K562 (cell line): ENCODE results near the gene IMPG2. TPM values are rescaled to one million over a fixed set of nuclear protein-coding genes. Genes with fewer than 3 reads are reported as not detected.

Experiments
- ATAC-seq: fragments of 200-7000 bp; cut with Tn5 transposase; 3 replicates; pipeline ENCODE4 v1.9.1; 2020; ENCODE audit warnings: moderate library complexity
- BruUV-seq: library from RNA; stranded (reverse); fragments of 400-500 nt; replicated peaks from 2 replicates; lab custom pipeline; 2021; lab: Mats Ljungman, UMichigan
- CTCF ChIA-PET: fragments of 300-600 bp; formaldehyde crosslinking; extraction: SDS; loops from one replicate; lab custom pipeline; 2021; ENCODE audit warnings: low intra/inter-chr PET ratio; lab: Yijun Ruan, JAX
- POLR2A ChIA-PET: fragments of 300-600, 350-650 bp; sonication (Branson Sonifier 250); formaldehyde crosslinking; extraction: SDS; loops from one replicate; lab custom pipeline; 2021; ENCODE audit warnings: antibody characterized with exemption, inconsistent platforms; lab: Yijun Ruan, JAX
- DNase-seq, 4 experiments: peaks; one replicate each; pipeline versions ENCODE4 v3.0.0 to v3.0.0-alpha.2; 2011 to 2018; ENCODE audit warnings: low spot score in 3 of 4, mixed read lengths in 3 of 4; ENCODE audit errors: extremely low read depth in 1 of 4
- FAIRE-seq: peaks from 2 replicates; lab custom pipeline; 2011; peaks lifted over from hg19 to GRCh38; lab: Jason Lieb, UNC
- H2AFZ ChIP-seq: 2 replicates; pipeline ENCODE4 v1.6.0; 2011; ENCODE audit warnings: low read depth, low read length, control low read depth, inconsistent platforms
- H3K27ac ChIP-seq: fragments of 200-600 bp; 3 replicates; pipeline ENCODE4 v1.8.0; 2011; ENCODE audit warnings: low read depth, mild to moderate bottlenecking, control low read depth, inconsistent platforms, low read length, moderate library complexity, mixed read lengths; ENCODE audit errors: extremely low read depth
- H3K27me3 ChIP-seq, 2 experiments: fragments of 300-600 bp in 1 of 2; 2 replicates in 1 of 2; 3 replicates in 1 of 2; pipeline versions ENCODE4 v1.6.0 to v1.8.0; 2011; ENCODE audit warnings: inconsistent platforms in 2 of 2, low read length in 2 of 2, mild to moderate bottlenecking in 1 of 2, mixed read lengths in 1 of 2, moderate library complexity in 1 of 2; ENCODE audit not compliant: control insufficient read depth in 2 of 2, insufficient read depth in 2 of 2
- H3K36me3 ChIP-seq: fragments of 300-600 bp; 3 replicates; pipeline ENCODE4 v1.8.0; 2011; ENCODE audit warnings: mild to moderate bottlenecking, low read length, inconsistent platforms; ENCODE audit not compliant: control insufficient read depth, insufficient read depth
- H3K4me1 ChIP-seq, 2 experiments: fragments of 200-600 bp in 1 of 2; replicated peaks in 1 of 2; 2 replicates in 1 of 2; 3 replicates in 1 of 2; pipeline versions ENCODE4 v1.5.1 to v1.8.0; 2011; ENCODE audit warnings: inconsistent platforms in 2 of 2, low read length in 2 of 2, mild to moderate bottlenecking in 1 of 2, mixed read lengths in 1 of 2, moderate library complexity in 1 of 2; ENCODE audit not compliant: control insufficient read depth in 2 of 2, insufficient read depth in 2 of 2
- H3K4me2 ChIP-seq: 2 replicates; pipeline ENCODE4 v1.6.1; 2011; ENCODE audit warnings: low read length, control low read depth, inconsistent platforms, mixed read lengths; ENCODE audit not compliant: insufficient read depth
- H3K4me3 ChIP-seq: fragments of 200-600 bp; sonication (generic), shearing (Covaris generic); 2 replicates; pipeline ENCODE4 v1.5.1; 2016; ENCODE audit warnings: control low read depth, inconsistent platforms
- H3K79me2 ChIP-seq: fragments of 200-600 bp; 3 replicates; pipeline ENCODE4 v1.8.0; 2011; ENCODE audit warnings: low read length, inconsistent platforms; ENCODE audit not compliant: control insufficient read depth, insufficient read depth
- H3K9ac ChIP-seq, 2 experiments: 2 replicates each; pipeline versions ENCODE4 v1.6.0 to v1.6.1; 2011; ENCODE audit warnings: low read depth in 2 of 2, low read length in 2 of 2, control low read depth in 1 of 2, inconsistent platforms in 1 of 2, mild to moderate bottlenecking in 1 of 2, mixed read lengths in 1 of 2; ENCODE audit not compliant: insufficient read depth in 1 of 2
- H3K9me1 ChIP-seq: one replicate; pipeline ENCODE4 v1.6.0; 2011; ENCODE audit warnings: inconsistent platforms, mild to moderate bottlenecking, low read length, moderate library complexity; ENCODE audit not compliant: control insufficient read depth, insufficient read depth
- H3K9me3 ChIP-seq: replicated peaks from 2 replicates; pipeline ENCODE4 v1.5.1; 2011; ENCODE audit warnings: low read depth, low read length, inconsistent platforms; ENCODE audit not compliant: control insufficient read depth, insufficient read depth
- H4K20me1 ChIP-seq: replicated peaks from 2 replicates; pipeline ENCODE4 v1.6.1; 2011; ENCODE audit warnings: low read length, inconsistent platforms, mixed read lengths; ENCODE audit not compliant: control insufficient read depth, insufficient read depth
- CEBPZ ChIP-seq: fragments of 150-350 bp; IDR thresholded peaks from 2 replicates; pipeline ENCODE4 v1.6.1; 2014; ENCODE audit warnings: low read depth, mild to moderate bottlenecking, low read length, borderline replicate concordance
- CREB1 ChIP-seq, 2 experiments: sonication (generic) in 1 of 2; formaldehyde crosslinking in 1 of 2; IDR thresholded peaks; 2 replicates each; pipeline versions ENCODE4 v1.6.1 to v1.8.0; 2012 to 2022; ENCODE audit warnings: inconsistent platforms in 1 of 2, mild to moderate bottlenecking in 1 of 2, missing genetic modification reagents in 1 of 2, moderate library complexity in 1 of 2
- GABPB1 ChIP-seq: sonication (generic); formaldehyde crosslinking; IDR thresholded peaks from 2 replicates; pipeline ENCODE4 v1.8.0; 2022; ENCODE audit warnings: mild to moderate bottlenecking, missing genetic modification reagents
- LEF1 ChIP-seq: fragments of 450-650 bp; IDR thresholded peaks from 2 replicates; pipeline ENCODE4 v1.6.1; 2016; ENCODE audit warnings: mild to moderate bottlenecking
- MCM5 ChIP-seq: fragments of 450-650 bp; IDR thresholded peaks from 2 replicates; pipeline ENCODE4 v1.6.1; 2016; ENCODE audit warnings: low read depth
- NELFE ChIP-seq: IDR thresholded peaks from 2 replicates; pipeline ENCODE4 v1.6.1; 2011; ENCODE audit warnings: mild to moderate bottlenecking; ENCODE audit not compliant: insufficient read depth, insufficient read length
- POLR2AphosphoS5 ChIP-seq: IDR thresholded peaks from 2 replicates; pipeline ENCODE4 v1.6.1; 2011; ENCODE audit warnings: mild to moderate bottlenecking, low read depth, low read length, moderate library complexity; ENCODE audit not compliant: control insufficient read depth, insufficient read depth
- RBFOX2 ChIP-seq: fragments of 200-400 bp; formaldehyde crosslinking; IDR thresholded peaks from 2 replicates; pipeline ENCODE4 v1.6.1; 2017; ENCODE audit warnings: low read depth, mild to moderate bottlenecking, low read length, moderate library complexity
- RFX7 ChIP-seq: fragments of 250-450 bp; sonication (Bioruptor Pico); IDR thresholded peaks from 2 replicates; pipeline ENCODE4 v1.5.1; 2021; ENCODE audit warnings: mild to moderate bottlenecking
- SAP30 ChIP-seq: fragments of 200-600 bp; sonication (generic); IDR thresholded peaks from 2 replicates; pipeline ENCODE4 v1.6.1; 2012; ENCODE audit warnings: borderline replicate concordance, low read depth, mild to moderate bottlenecking, moderate library complexity, low read length, control low read depth, inconsistent platforms; ENCODE audit not compliant: insufficient read depth, poor library complexity, severe bottlenecking
- SIRT6 ChIP-seq: IDR thresholded peaks from one replicate; pipeline ENCODE4 v1.6.1; 2012; ENCODE audit warnings: low read depth, mild to moderate bottlenecking, control low read depth, inconsistent platforms, low read length, moderate library complexity
- ZNF3 ChIP-seq: fragments of 250-450 bp; sonication (Bioruptor Pico); IDR thresholded peaks from 2 replicates; pipeline ENCODE4 v1.5.0; 2021; ENCODE audit warnings: mild to moderate bottlenecking, moderate library complexity
- ZNF583 ChIP-seq: fragments of 250-450 bp; sonication (Bioruptor Pico); IDR thresholded peaks from 2 replicates; pipeline ENCODE4 v1.4.0; 2020
- ZZZ3 ChIP-seq: fragments of 450-650 bp; IDR thresholded peaks from 2 replicates; pipeline ENCODE4 v1.6.1; 2016; ENCODE audit warnings: antibody characterized with exemption, mild to moderate bottlenecking, moderate library complexity
- WGBS: fragments of 100-300 bp; shearing (Covaris generic); methylation state at CpG from one replicate; pipeline ENCODE4 v1.1.6; 2016; ENCODE audit warnings: low coverage, mixed read lengths; ENCODE audit not compliant: insufficient coverage; ENCODE audit errors: missing lambda C conversion rate; 5-methylcytosine and 5-hydroxymethylcytosine counted together
- in situ Hi-C: fragments of 300-500 bp; cut with MboI; formaldehyde crosslinking; loops from 4 replicates; pipeline ENCODE4 v1.15.0; 2018; ENCODE audit warnings: inconsistent platforms, mixed read lengths
- intact Hi-C: fragments of 100-400 bp; cut with micrococcal nuclease; formaldehyde crosslinking; loops from 2 replicates; pipeline ENCODE4 v1.14.2; 2022
- polyA plus RNA-seq, 8 experiments: library from polyadenylated mRNA; depleted of rRNA in 4 of 8; stranded (reverse) in 5 of 8; unstranded in 3 of 8; fragments of >200 nt; fragmentation: Nextera tagmentation in 2 of 8; fragmentation: Illumina TruSeq in 1 of 8; extraction: Ambion mirVana in 2 of 8; extraction: Trizol in 1 of 8; gene quantifications; 2 replicates each; pipeline versions ENCODE4 v1.2.1 to v1.2.3, GENCODE V29; 2011 to 2014; ENCODE audit warnings: inconsistent platforms in 1 of 8, missing spikeins in 1 of 8
- total RNA-seq, 7 experiments: library from RNA; depleted of rRNA in 6 of 7; stranded (reverse); fragments of >200 nt in 6 of 7; fragmentation: Illumina TruSeq in 2 of 7; extraction: Trizol in 2 of 7; gene quantifications; 2 replicates each; pipeline versions ENCODE4 v1.2.1 to v1.2.3, GENCODE V29; 2011 to 2021; ENCODE audit warnings: low replicate concordance in 1 of 7
- TF ChIP-seq, protein P1 (sequence below): fragments of 450-650 bp; conservative IDR thresholded peaks from 2 replicates; pipeline ENCODE4 v1.6.1; 2016; ENCODE audit warnings: missing genetic modification characterization, low read depth, mild to moderate bottlenecking, control low read depth, missing compliant biosample characterization
- TF ChIP-seq, protein P2 (sequence below): fragments of 250-450 bp; sonication (Bioruptor Pico); IDR thresholded peaks from 2 replicates; pipeline ENCODE4 v1.5.0; 2020; ENCODE audit warnings: mild to moderate bottlenecking

IMPG2 gene
- total and polyA plus RNA-seq, 9 of the 15 experiments (the other 6 are each of a cell fraction or from before 2014, with no cell fraction given), result 0.04 to 0.36 (median 0.09) TPM

DNA sequence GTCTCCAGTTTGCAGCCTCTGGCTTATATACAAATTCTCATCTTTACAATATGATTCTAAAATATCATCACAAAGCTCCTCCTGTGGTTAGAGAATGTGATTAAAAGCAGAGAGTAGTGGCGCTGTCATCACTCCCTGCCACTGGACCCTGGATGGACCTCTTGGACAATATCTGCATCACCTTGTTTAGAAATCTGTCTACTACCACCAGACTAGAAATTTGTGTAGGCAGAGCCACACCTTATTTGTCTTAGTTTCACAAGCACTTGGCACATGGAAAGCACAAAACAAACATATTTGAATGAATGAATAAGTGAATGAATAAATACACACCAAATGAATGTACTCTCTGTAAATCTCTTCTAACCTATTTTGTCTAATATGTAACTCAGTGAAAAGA is 68.1 kb downstream of the IMPG2 start:
- in situ Hi-C loops, result no loop called here
- Histone ChIP-seq H3K4me2 (no peak overlapping the region), H3K27me3 (no peaks in the 10 kb centered on the region), H4K20me1 (no peaks in the 10 kb centered on the region), H3K4me3 (no peak overlapping the region), H3K9me1 (no peaks in the 10 kb centered on the region), H2AFZ (no peak overlapping the region), H3K27ac (no peak overlapping the region), H3K79me2 (no peaks in the 10 kb centered on the region), H3K4me1 (no peaks in the 10 kb centered on the region), H3K9ac (no peak overlapping the region), H3K36me3 (no peaks in the 10 kb centered on the region), H3K9me3 (no peaks in the 10 kb centered on the region)
- FAIRE-seq (no peak), ATAC-seq (no peak), DNase-seq (no peak)
- no CpG with 5 or more reads among the region's 1 CpG for WGBS
- intact Hi-C loops, result no loop called here
- POLR2A ChIA-PET, result interaction anchor here (0.6 kb wide), 1 partner anchor 35 kb away, joined by 3 read pairs; no protein-coding TSS in a partner anchor
- no TSS peak for BruUV-seq
- CTCF ChIA-PET, result no interaction called here
- TF ChIP-seq POLR2AphosphoS5 (no peak), SAP30 (no peak), CEBPZ (no peak), ZZZ3 (no peak), MCM5 (no peak), ZNF583 (CRISPR knock-in tag) (no peak), SIRT6 (no peak), GABPB1 (CRISPR knock-in tag) (no peak), RFX7 (CRISPR knock-in tag) (no peak), CREB1 (IDR thresholded peaks at IDR 0.05) (no peak), CREB1 (CRISPR knock-in tag; IDR thresholded peaks at IDR 0.05) (no peak), RBFOX2 (no peak), ZNF3 (CRISPR knock-in tag) (no peak), NELFE (no peak), LEF1 (no peak)
- TF ChIP-seq, protein P1, sequence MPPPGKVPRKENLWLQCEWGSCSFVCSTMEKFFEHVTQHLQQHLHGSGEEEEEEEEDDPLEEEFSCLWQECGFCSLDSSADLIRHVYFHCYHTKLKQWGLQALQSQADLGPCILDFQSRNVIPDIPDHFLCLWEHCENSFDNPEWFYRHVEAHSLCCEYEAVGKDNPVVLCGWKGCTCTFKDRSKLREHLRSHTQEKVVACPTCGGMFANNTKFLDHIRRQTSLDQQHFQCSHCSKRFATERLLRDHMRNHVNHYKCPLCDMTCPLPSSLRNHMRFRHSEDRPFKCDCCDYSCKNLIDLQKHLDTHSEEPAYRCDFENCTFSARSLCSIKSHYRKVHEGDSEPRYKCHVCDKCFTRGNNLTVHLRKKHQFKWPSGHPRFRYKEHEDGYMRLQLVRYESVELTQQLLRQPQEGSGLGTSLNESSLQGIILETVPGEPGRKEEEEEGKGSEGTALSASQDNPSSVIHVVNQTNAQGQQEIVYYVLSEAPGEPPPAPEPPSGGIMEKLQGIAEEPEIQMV, result no peak
- TF ChIP-seq, protein P2, sequence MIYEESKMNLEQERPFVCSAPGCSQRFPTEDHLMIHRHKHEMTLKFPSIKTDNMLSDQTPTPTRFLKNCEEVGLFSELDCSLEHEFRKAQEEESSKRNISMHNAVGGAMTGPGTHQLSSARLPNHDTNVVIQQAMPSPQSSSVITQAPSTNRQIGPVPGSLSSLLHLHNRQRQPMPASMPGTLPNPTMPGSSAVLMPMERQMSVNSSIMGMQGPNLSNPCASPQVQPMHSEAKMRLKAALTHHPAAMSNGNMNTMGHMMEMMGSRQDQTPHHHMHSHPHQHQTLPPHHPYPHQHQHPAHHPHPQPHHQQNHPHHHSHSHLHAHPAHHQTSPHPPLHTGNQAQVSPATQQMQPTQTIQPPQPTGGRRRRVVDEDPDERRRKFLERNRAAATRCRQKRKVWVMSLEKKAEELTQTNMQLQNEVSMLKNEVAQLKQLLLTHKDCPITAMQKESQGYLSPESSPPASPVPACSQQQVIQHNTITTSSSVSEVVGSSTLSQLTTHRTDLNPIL (CRISPR knock-in tag), result no peak
